Ectodermal cell (in vitro differentiated cells): ENCODE data around the gene ASB5.

Experiments
- H3K27ac ChIP-seq: 2 replicates; pipeline ENCODE4 v1.7.0; 2013; ENCODE audit warnings: mild to moderate bottlenecking, low read depth, low read length; ENCODE audit not compliant: insufficient read depth, poor library complexity, severe bottlenecking
- H3K27me3 ChIP-seq: 2 replicates; pipeline ENCODE4 v1.7.0; 2013; ENCODE audit warnings: mild to moderate bottlenecking, low read length; ENCODE audit not compliant: insufficient read depth, control insufficient read depth, poor library complexity, severe bottlenecking
- H3K36me3 ChIP-seq: one replicate; pipeline ENCODE4 v1.7.0; 2013; ENCODE audit warnings: low read length; ENCODE audit not compliant: control insufficient read depth, insufficient read depth
- H3K4me1 ChIP-seq: one replicate; pipeline ENCODE4 v1.7.0; 2013; ENCODE audit warnings: low read length; ENCODE audit not compliant: control insufficient read depth, insufficient read depth
- H3K4me3 ChIP-seq: 2 replicates; pipeline ENCODE4 v1.7.0; 2013; ENCODE audit warnings: low read depth, low read length, control low read depth; ENCODE audit not compliant: insufficient read depth
- H3K9me3 ChIP-seq: 2 replicates; pipeline ENCODE4 v1.7.0; 2013; ENCODE audit warnings: mild to moderate bottlenecking, low read length, moderate library complexity; ENCODE audit not compliant: control insufficient read depth
- WGBS, 2 experiments: methylation state at CpG; one replicate each; pipeline ENCODE4 v1.1.7; 2013; ENCODE audit warnings: missing lambda C conversion rate in 2 of 2; 5-methylcytosine and 5-hydroxymethylcytosine counted together

Gene ASB5

DNA sequence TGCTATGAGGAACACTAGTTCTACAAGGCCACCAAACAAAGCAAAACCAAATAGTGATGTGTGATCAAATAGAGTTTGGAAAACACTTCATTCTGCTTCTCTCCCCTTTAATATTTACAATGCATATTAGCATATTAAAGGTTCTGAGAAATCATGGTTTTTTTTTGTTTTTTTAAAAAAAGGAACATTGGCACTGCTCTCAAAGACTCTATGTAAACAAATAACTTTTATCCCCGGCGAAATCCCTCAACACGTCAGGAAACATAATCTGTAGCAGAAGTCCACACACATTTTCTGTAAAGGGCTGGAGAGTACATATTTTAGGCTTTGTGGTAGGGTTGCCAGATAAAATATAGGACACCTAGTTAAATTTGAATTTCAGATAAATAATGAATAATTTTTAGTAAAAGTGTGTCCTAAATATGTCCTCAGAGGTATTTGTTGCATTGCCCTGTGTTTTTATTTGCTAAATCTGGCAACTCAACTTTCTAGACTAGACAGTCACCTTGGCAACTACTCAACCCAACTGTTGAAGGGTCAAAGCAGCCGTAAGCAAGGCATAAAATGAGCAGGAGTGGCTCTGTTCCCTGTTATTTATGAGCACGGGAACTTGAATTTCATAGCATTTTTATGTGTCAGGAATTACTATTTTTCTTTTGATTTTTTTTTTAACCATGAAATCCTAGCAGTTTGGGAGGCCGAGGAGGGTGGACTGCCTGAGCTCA is 82.2 kb downstream of the ASB5 start:
- H3K27ac ChIP-seq = no peak overlapping the region
- H3K36me3 ChIP-seq = no peaks in the 10 kb centered on the region
- 96 to 97% methylated on average over 6 of the region's 6 CpGs for WGBS, 2 experiments

DNA sequence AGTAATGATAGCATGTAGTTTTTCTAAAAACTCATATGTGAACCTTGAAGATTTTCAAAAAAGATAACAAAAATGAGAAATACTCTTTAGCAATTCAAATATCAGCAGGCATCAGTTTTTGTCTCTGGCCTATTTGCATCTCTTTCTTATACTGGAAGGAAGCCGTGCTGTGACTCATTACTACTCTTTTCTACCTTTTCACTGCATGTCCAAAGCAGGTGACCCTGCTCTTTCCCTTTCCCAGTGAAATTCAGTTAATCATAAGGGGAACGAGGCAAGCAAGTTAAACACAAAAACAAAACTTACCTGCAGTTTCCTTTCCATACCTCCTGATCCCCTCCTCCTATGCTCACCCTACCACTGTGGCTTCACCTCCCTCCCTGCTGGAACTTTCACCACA is 83.0 kb downstream of the ASB5 start:
- Histone ChIP-seq H3K4me3 (no peak overlapping the region), H3K27ac (no peak overlapping the region), H3K36me3 (no peaks in the 10 kb centered on the region), H3K9me3 (no peaks in the 10 kb centered on the region), H3K27me3 (no peaks in the 10 kb centered on the region), H3K4me1 (no peaks in the 10 kb centered on the region)
- 36 to 38% methylated on average over 2 of the region's 2 CpGs for WGBS, 2 experiments

More for the DNA sequence above, 82.2 kb downstream of the ASB5 start:
- no peaks in the 10 kb centered on the region for H3K27me3 ChIP-seq
- H3K4me3 ChIP-seq = no peak overlapping the region
- H3K9me3 ChIP-seq = no peaks in the 10 kb centered on the region
- H3K4me1 ChIP-seq = no peaks in the 10 kb centered on the region

DNA sequence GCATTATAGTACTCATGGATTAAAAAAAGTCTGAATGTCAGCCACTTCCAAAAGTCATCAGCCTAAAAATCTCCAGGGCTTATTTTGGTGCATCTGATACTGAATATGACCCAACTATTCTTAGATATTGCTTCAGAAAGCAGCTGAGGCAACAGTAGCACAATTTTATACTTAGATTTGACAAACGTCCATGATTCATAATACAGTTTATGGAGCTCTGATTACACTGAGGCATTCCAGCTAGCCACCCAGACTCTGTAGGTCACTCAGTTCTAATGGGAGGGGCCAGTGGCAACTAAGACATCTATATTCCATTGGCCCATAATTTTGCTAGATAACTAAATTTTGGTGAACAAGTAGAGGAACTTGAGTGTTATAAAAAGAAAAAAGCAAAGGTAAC is 84.0 kb downstream of the ASB5 start:
- WGBS, 2 experiments = 91 to 95% methylated on average over 1 of the region's 1 CpG
- Histone ChIP-seq H3K36me3 (no peaks in the 10 kb centered on the region), H3K27me3 (no peaks in the 10 kb centered on the region), H3K4me3 (no peak overlapping the region), H3K9me3 (no peaks in the 10 kb centered on the region), H3K27ac (no peak overlapping the region), H3K4me1 (no peaks in the 10 kb centered on the region)
